Activated CD8-positive, alpha-beta memory T cell treated with anti-CD3 and anti-CD28 coated beads for 24 hours (primary cell): ENCODE data around the gene TCF25.
A peak's percentile ranks its signal among the peaks of the same experiment; 100 is the strongest.
"Not testable (repeated sequence)": the region's sequence is repeated elsewhere in the genome, so short reads cannot be mapped to it uniquely, and the experiment has no call there.

ENCODE experiments used
- DNase-seq: peaks from one replicate; pipeline ENCODE4 v3.0.0-alpha.2; 2020

TCF25 gene, protein sequence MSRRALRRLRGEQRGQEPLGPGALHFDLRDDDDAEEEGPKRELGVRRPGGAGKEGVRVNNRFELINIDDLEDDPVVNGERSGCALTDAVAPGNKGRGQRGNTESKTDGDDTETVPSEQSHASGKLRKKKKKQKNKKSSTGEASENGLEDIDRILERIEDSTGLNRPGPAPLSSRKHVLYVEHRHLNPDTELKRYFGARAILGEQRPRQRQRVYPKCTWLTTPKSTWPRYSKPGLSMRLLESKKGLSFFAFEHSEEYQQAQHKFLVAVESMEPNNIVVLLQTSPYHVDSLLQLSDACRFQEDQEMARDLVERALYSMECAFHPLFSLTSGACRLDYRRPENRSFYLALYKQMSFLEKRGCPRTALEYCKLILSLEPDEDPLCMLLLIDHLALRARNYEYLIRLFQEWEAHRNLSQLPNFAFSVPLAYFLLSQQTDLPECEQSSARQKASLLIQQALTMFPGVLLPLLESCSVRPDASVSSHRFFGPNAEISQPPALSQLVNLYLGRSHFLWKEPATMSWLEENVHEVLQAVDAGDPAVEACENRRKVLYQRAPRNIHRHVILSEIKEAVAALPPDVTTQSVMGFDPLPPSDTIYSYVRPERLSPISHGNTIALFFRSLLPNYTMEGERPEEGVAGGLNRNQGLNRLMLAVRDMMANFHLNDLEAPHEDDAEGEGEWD

DNA sequence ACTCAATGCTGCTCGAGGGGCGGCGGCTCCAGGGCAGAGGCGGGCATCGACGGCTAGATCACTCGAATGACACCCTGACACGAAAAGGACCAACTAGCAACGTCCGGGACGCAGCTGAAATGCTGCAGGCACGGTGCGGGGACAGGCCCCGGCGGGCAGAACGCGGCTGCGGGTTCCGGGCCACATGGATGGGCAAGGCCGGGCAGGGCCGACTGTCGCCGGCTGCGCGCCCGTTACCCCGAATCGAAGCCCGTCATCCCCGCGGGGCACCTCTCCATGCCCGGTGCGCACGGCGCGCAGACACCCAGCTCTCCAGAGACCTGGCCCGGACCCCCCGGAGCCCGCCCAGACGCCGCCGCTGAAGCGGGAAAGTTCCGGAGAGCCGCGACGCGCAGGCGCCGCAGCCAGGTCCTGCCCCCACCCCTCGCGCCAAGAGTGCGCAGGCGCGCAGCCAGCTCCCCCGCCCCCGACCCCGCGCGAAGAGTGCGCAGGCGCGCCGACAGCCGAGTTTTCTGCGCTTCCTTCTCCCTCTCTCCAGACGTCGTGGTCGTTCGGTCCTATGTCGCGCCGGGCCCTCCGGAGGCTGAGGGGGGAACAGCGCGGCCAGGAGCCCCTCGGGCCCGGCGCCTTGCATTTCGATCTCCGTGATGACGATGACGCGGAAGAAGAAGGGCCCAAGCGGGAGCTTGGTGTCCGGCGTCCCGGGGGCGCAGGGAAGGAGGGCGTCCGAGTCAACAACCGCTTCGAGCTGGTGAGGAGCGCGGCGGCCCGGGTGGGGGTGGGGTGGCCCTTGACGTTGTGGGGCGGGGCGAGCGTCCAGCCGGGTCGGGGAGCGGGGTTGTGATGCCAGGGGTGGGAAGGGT lies at the start of gene TCF25:
Gene TCF25, plus strand, starts transcription at position 484 of the 863 bp plus-strand sequence. Its CDS starts 76 bp downstream, at position 560.
- DNase-seq = peak; percentile 92

DNA sequence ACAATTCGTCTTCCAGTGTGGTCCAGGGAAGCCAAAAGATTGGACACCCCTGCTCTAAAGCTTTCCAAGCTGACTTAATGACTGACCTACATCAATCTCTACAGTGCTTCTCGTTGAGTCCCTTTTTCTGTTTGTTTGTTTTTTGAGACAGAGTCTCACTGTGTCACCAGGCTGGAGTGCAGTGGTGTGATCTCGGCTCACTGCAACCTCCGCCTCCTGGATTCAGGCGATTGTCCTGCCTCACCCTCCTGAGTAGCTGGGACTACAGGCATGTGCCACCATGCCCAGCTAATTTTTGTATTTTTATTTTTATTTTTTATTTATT lies 49.6 kb upstream of the TCF25 start:
- DNase-seq = not testable (repeated sequence)

DNA sequence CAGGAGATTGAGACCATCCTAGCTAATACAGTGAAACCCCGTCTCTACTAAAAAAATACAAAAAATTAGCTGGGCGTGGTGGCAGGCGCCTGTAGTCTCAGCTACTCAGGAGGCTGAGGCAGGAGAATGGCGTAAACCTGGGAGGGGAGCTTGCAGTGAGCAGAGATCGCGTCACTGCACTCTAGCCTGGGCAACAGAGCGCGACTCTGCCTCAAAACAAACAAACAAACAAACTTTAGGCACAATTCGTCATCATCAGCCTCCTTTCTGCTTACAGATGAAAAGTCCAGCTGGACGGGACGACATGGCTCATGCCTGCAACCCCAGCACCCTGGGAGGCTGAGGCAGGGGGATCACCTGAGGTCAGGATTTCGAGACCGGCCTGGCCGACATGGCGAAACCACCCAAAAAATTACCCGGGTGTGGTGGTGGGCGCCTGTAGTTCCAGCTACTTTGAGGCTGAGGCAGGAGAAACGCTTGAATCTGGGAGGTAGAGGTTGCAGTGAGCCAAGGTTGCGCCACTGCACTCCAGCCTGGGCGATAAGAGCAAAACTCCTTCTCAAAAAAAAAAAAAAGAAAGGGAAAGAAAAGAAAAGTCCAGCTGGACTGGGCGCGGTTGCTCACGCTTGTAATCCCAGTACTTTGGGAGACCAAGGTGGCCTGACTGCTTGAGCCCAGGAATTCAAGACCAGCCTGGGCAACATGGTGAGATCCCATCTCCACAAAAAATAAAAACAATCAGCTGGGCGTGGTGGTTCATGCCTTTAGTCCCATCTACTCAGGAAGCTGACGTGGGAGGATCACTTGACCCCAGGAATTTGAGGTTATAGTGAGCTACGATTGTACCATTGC lies 46.6 kb upstream of the TCF25 start:
- no peak for DNase-seq

DNA sequence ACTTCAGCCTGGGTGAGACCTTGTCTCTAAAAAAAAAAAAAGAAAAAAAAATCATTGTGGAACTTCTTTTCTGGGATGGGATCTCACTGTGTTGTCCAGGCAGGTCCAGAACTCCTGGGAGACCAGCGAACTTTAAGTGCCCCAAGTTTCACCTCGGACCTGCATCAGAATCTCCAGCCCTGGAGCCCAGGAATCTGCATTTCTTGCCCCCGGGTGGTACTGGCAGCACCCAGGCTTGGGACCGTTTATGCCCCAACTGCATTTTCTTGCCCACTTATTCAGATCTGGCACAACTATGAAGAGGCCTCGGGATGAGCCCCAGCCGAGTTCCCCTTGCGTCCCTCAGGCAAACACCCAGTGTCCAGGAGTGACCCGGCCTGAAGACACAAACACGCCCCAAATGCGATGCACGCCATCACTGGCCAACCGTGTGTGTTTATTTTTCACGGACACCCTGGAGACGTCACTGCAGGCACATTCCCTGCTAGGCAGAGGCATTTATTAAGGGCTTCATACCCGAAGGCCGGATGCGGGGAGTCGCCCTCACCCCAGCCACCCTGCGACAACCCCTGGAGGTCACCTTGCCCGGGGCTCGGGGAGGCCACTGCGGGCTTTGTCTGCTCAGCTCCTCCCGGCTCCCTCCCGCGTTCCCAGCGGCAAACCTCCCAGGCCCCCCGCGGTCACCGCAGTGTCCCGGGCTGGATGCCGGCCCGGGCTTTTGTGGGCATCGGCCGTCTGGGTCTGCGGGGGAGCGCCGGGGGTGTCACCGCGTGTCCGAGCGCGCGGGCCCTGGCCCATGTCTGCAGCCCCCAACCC lies 45.8 kb upstream of the TCF25 start:
- DNase-seq = no peak

DNA sequence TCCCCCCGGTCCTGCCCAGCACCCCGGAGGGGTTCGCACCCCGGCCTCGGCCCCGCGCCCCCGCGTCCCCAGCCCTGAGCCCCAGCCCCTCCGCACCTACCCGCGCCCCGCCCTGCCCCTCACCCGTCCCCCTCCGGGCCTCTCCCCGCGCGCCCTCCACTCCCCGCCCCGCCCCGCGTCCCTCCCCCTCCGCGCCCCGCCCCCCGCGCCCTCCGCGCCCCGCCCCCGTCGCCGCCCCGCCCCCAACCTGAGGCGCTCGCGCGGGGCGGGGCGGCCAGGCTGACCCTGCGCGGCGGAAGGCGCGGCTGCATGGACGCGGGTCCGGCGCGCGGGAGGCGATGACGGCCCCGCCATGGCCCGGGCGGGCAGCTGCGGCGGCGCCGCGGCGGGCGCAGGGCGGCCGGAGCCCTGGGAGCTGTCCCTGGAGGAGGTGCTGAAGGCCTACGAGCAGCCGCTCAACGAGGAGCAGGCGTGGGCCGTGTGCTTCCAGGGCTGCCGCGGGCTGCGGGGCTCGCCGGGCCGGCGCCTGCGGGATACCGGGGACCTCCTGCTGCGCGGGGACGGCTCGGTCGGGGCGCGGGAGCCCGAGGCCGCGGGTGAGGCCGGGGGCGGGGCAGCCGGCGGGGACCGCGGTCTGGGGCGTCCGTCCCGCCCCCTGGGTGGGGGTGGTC lies 45.1 kb upstream of the TCF25 start, which contains the start of gene SPIRE2:
Gene SPIRE2, plus strand, starts transcription at position 277 of the 671 bp plus-strand sequence. Its CDS starts 76 bp downstream, at position 353.
- peak; percentile 84 for DNase-seq

DNA sequence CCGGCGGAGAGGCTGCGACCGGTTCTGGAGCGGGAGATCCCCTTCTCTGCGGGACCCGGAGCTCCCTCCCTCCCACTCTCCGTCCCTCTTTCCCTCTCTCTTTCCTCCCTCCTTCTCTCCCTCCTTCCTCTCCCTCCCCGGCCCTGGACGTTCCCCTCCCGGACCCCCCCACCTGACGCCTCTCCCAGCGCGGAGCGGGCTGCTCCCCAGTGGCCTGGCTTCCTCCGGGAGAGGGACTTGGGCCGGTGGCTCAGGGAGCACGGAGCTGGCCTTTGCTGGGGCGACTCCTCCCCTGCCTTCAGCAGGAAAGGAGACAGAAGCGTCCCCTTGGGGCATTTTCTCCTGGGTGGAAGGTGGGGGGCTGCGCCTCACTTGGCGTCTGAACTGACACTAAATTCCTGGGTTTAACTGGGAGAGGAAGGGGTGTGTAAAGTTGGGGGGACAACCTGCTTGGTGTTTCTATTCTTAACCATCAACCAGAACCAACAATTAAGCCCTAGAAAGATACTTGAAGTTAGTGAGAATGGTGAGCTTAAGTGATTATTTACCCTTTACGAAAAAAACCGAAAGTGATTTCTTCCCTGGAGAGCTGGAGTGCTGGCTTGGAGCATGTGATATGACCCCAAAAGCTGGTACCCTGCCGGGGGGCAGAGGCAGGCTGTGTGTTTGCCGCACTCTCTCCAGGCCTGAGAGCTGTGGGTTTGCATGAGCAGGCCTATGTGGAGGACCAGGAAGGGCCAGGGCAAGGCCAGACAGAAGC lies 44.3 kb upstream of the TCF25 start:
- DNase-seq = no peak

DNA sequence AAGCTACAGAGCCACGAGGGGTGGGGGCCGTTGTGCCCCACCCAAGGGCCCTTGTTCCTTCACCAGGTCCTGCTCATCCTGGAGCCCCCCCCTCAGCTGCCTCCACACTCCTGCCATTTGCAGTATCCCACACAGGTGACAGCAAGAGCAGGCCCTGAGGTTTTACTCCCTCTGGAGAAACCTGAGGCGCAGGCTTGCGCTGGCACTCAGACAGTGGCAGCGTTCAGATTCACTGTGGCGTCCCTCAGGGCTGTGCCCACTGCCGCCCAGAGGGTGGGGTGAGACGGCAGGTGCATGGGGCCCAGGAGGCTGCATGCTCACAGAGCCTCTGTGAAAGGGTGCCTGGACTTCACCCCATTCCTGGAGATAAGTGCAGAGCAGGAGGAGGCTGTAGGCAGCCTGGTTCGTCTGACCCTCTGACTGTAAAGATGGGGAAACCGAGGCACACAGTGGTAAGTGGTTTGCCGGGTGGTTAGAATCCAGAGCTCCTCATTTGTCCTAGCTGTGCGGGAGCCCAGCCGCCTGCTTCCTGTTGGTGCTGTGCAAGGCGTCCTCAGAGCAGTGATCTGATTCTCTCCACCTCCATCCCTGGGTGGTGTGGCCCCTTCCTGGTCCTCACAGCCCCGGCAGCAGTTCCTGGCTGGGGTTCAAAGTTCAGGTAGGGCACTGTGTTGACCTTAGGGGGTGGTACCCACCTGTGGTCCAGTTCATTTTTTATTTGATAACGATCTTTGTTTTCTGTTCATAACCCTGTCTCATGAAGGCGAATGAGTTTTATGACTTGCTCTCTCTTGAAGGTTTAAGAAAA lies 43.6 kb upstream of the TCF25 start:
- no peak for DNase-seq

DNA sequence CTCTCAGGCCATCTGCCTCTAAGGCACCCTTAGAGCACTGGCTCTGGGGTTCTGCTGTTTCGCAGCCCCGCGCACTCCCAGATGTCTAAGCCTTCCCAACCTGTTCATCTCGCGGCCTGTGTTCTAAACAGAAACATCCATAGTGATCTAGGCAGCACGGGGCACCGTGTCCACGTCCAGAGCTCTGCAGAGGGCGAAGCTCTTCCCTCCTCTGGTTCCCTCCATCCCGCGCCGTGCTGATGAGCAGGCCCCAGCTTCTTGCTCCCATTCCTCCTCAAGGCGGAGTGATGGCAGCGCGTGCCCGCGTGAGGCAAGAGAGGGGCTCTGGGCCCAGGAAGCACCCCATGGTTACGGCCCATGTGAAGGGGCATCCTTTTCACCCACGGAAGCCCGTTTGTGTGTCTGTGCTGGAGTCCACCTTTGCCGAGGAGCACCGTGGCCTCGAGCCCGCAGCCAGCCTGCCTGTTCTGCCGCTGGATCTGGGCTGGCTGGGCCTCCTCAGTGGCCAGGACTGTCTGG lies 41.5 kb upstream of the TCF25 start:
- no peak for DNase-seq

DNA sequence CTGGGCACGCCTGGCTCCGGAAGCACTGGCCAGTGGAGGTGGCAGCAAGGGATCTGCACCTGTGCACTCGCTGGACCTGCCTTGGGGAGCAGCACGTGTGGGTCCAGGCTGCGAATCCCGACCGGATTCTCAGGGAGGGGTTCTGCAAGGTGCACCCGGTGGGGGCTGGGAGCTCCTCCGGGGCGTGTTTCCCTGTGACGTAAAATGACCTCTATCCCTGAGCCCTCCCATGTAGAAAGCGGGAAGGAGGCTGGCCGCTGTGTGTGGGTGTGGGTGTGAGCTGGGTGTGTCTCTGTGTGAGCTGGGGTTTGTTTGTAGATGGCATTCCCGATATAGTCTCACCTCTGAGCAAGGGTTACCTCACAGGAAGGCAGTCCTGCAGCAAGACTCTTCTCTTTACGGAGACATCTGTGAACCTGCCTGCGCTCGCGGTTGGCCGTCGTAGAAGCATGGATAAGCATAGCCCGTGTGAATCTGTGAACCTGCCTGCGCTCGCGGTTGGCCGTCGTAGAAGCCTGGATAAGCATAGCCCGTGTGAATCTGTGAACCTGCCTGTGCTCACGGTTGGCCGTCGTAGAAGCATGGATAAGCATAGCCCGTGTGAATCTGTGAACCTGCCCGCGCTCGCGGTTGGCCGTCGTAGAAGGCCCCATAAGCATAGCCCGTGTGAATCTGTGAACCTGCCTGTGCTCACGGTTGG lies 39.6 kb upstream of the TCF25 start:
- not testable (repeated sequence) for DNase-seq

DNA sequence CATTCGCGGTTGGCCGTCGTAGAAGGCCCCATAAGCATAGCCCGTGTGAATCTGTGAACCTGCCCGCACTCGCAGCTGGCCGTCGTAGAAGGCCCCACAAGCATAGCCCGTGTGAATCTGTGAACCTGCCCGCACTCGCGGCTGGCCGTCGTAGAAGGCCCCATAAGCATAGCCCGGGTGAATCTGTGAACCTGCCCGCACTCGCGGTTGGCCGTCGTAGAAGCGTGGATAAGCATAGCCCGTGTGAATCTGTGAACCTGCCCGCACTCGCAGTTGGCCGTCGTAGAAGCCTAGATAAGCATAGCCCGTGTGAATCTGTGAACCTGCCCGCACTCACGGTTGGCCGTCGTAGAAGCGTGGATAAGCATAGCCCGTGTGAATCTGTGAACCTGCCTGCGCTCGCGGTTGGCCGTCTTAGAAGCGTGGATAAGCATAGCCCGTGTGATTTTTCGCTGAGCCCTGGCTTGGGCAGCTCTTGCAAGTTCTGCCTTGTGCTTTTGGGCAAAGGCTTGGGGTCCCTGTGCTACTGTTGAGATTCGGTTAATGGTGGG lies 38.5 kb upstream of the TCF25 start:
- DNase-seq = not testable (repeated sequence)

DNA sequence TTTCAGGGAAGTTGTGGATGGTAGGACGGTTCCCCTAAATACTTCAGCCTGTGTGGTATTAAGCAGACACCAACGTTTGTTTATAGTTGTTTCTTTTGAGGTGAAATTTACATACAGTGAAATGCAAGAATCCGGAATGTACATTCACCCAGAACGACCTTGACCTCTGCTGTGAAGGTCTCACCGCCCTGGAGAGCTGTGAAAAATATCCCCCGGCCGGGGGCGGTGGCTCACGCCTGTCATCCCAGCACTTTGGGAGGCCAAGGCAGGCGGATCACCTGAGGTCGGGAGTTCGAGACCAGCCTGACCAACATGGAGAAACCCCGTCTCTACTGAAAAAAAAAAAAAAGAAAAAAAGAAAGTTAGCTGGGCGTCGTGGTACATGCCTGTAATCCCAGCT lies 36.9 kb upstream of the TCF25 start:
- not testable (repeated sequence) for DNase-seq

DNA sequence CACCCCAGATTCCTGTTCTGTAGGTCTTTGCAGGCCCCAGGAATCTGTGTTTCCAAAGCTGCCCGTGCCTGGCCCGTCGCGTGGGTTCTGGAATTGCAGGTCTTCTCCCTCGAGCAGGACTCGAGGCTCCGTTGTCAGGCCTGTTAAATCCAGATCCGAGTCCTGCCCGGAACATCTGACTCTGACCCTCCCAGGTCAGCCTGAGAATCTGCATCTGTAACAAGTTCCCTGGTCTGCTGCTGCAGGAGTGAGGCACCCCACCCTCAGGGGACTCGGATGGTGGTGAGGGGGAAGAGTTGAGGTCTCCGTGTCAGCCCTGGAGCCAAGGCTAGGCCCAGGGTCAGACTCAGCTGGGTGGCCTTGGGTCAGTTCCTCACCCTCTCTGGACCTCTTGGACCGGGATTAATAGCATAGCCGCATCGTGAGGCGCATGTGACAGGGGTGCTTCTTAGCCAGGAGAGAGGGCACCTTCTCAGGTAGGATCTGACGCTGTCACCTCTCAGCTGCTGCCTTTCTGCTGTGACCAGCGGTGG lies 36.3 kb upstream of the TCF25 start:
- no peak for DNase-seq

DNA sequence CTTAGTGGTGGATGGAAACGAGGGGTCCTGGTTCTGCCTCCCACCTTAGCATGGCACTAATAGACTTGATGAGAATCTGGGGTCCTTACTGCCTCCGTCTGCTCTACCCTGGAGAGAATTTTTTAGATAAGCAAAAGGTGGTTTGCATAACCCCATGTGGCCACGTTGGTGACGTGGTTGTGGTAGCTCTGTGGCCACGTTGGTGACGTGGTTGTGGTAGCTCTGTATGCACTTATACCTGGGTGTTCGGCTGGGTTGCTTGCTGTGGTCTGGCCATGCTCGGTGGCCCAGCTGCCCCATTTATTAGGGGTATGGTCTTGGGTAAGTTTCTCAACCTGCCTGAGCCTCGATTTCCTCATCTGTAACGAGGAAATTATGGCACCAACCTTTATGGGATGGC lies 32.1 kb upstream of the TCF25 start:
- DNase-seq = no peak

DNA sequence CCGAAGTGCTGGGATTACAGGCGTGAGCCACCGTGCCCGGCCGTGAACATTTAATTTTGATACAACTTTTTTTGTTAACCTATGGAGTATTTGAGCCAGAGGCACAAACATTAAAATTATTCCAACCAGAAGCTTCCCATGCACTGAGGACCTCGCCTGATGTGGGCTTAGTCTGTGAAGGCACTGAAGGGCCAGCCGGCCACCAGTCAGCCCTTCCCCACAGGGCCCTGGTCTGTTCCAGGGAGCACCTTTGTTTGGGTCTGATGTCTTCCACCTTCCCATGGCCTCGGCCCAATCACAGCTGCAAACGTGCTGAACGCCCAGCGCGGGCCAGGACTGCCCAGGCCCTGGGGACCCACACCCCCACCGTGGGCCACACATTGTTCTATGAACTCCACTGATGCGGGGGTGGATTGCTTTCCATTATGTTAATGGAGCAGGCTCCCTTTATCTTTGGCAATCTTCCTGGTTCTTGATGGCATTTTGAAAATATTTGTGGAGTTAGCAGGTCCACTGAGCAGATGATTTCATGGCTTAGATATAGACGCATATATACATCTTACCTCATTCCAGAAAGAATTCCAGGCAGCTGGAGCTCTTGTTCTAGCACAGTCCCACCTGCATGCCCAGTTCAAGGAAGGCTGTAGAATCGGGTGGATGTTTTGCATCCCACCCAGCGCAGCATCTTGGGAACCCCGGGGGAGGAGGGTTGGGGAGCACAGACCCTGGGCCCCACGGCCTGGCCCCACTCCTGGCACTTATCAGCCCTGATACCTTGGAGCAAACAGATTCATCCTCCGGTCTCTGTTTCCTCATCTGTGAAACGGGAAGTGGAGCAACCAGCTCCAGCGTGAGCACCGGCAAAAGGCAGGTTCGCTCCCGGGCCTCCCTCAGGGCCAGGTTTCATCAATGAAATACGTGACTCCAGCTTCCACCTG lies 30.7 kb upstream of the TCF25 start:
- DNase-seq = no peak

DNA sequence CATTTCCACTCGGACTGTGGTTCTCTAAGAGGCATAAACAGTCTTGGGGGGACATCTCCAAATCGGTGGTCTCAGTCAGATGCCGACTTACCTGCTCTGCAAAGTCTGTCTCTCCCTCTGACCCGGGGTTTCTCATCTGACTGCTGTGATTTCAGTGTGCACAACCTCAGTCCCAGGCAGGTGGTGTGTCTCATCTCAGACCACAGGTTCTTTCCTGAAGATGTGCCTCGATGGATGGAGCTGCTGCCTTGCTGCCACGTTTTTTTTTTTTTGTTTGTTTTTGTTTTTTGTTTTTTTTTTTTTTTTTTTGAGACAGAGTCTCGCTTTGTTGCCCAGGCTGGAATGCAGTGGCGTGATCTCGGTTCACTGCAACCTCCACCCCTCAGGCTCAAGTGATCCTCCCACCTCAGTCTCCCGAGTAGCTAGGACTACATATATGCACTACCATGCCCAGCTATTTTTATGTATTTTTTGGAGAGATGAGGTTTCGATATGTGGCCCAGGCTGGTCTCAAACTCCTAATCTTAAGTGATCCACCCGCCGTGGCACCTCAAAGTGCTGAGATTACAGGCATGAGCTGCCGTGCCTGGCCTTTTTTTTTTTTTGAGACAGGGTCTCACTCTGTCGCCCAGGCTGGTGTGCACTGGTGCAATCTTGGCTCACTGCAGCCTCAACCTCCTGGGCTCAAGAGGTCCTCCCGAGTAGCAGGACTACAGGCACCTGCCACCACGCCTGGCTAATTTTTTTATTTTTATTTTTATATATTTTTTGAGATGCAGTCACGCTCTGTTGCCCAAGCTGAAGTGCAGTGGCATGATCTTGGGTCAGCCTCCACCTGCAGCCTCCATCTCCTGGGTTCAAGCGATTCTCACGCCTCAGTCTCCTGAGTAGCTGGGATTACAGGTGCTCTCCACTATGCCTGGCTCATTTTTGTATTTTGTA lies 29.7 kb upstream of the TCF25 start:
- no peak for DNase-seq
